ENCODE results near the gene VAC14.

Gene VAC14

GRCh38 chr16:70753694-70754325 is 47.1 kb downstream of the VAC14 start:
- peaks cover 8% of the 10 kb centered on the region for H3K4me1 ChIP-seq (ENCODE audit: control insufficient read depth, insufficient read depth, low read length)
- H3K9ac ChIP-seq (ENCODE audit: low read length) = no peak overlapping the region

GRCh38 chr16:70753228-70753627 is 47.7 kb downstream of the VAC14 start:
- Histone ChIP-seq H3K4me1 (ENCODE audit: control insufficient read depth, insufficient read depth, low read length) (peaks cover 8% of the 10 kb centered on the region), H3K4me3 (ENCODE audit: low read length) (no peak overlapping the region), H3K27ac (ENCODE audit: low read depth, low read length) (no peak overlapping the region), H3K27me3 (ENCODE audit: control insufficient read depth, insufficient read depth, low read length) (no peaks in the 10 kb centered on the region), H3K9ac (ENCODE audit: low read length) (no peak overlapping the region), H3K36me3 (ENCODE audit: control insufficient read depth, insufficient read depth, low read length) (peaks cover 3% of the 10 kb centered on the region)

More at GRCh38 chr16:70753694-70754325, 47.1 kb downstream of the VAC14 start:
- Histone ChIP-seq H3K27ac (ENCODE audit: low read depth, low read length) (no peak overlapping the region), H3K27me3 (ENCODE audit: control insufficient read depth, insufficient read depth, low read length) (no peaks in the 10 kb centered on the region), H3K4me3 (ENCODE audit: low read length) (no peak overlapping the region), H3K36me3 (ENCODE audit: control insufficient read depth, insufficient read depth, low read length) (peaks cover 3% of the 10 kb centered on the region)

GRCh38 chr16:70752426-70752825 is 48.5 kb downstream of the VAC14 start:
- no peaks in the 10 kb centered on the region for H3K27me3 ChIP-seq (ENCODE audit: control insufficient read depth, insufficient read depth, low read length)
- H3K9ac ChIP-seq (ENCODE audit: low read length) = no peak overlapping the region
- H3K4me1 ChIP-seq (ENCODE audit: control insufficient read depth, insufficient read depth, low read length) = peaks cover 8% of the 10 kb centered on the region
- peaks cover 3% of the 10 kb centered on the region for H3K36me3 ChIP-seq (ENCODE audit: control insufficient read depth, insufficient read depth, low read length)
- H3K27ac ChIP-seq (ENCODE audit: low read depth, low read length) = no peak overlapping the region
- H3K4me3 ChIP-seq (ENCODE audit: low read length) = no peak overlapping the region

- H3K4me3 ChIP-seq (ENCODE audit: low read length) = no peak overlapping the region
- no peaks in the 10 kb centered on the region for H3K27me3 ChIP-seq (ENCODE audit: control insufficient read depth, insufficient read depth, low read length)
- H3K36me3 ChIP-seq (ENCODE audit: control insufficient read depth, insufficient read depth, low read length) = peaks cover 3% of the 10 kb centered on the region
- no peak overlapping the region for H3K9ac ChIP-seq (ENCODE audit: low read length)
- H3K4me1 ChIP-seq (ENCODE audit: control insufficient read depth, insufficient read depth, low read length) = peaks cover 14% of the 10 kb centered on the region
- peak overlapping the region; percentile 16 for H3K27ac ChIP-seq (ENCODE audit: low read depth, low read length)
These were observed 49.4 kb downstream of the VAC14 start for GRCh38 chr16:70751593-70751992.

GRCh38 chr16:70750893-70751467 is 50.0 kb downstream of the VAC14 start:
- Histone ChIP-seq H3K36me3 (ENCODE audit: control insufficient read depth, insufficient read depth, low read length) (peaks cover 2% of the 10 kb centered on the region), H3K4me1 (ENCODE audit: control insufficient read depth, insufficient read depth, low read length) (peaks cover 20% of the 10 kb centered on the region), H3K4me3 (ENCODE audit: low read length) (no peak overlapping the region), H3K27ac (ENCODE audit: low read depth, low read length) (peak overlapping the region; percentile 63), H3K9ac (ENCODE audit: low read length) (no peak overlapping the region), H3K27me3 (ENCODE audit: control insufficient read depth, insufficient read depth, low read length) (no peaks in the 10 kb centered on the region)

GRCh38 chr16:70749681-70750601 is 51.0 kb downstream of the VAC14 start:
- H3K4me3 ChIP-seq (ENCODE audit: low read length) = no peak overlapping the region
- H3K27ac ChIP-seq (ENCODE audit: low read depth, low read length) = peak overlapping the region; percentile 63
- peaks cover 25% of the 10 kb centered on the region for H3K4me1 ChIP-seq (ENCODE audit: control insufficient read depth, insufficient read depth, low read length)
- H3K9ac ChIP-seq (ENCODE audit: low read length) = no peak overlapping the region
- no peaks in the 10 kb centered on the region for H3K36me3 ChIP-seq (ENCODE audit: control insufficient read depth, insufficient read depth, low read length)
- H3K27me3 ChIP-seq (ENCODE audit: control insufficient read depth, insufficient read depth, low read length) = no peaks in the 10 kb centered on the region

GRCh38 chr16:70749006-70749678 is 51.8 kb downstream of the VAC14 start:
- Histone ChIP-seq H3K4me3 (ENCODE audit: low read length) (no peak overlapping the region), H3K27me3 (ENCODE audit: control insufficient read depth, insufficient read depth, low read length) (no peaks in the 10 kb centered on the region), H3K4me1 (ENCODE audit: control insufficient read depth, insufficient read depth, low read length) (peaks cover 25% of the 10 kb centered on the region), H3K9ac (ENCODE audit: low read length) (no peak overlapping the region), H3K27ac (ENCODE audit: low read depth, low read length) (peak overlapping the region; percentile 63), H3K36me3 (ENCODE audit: control insufficient read depth, insufficient read depth, low read length) (no peaks in the 10 kb centered on the region)

- Histone ChIP-seq H3K4me3 (ENCODE audit: low read length) (no peak overlapping the region), H3K27me3 (ENCODE audit: control insufficient read depth, insufficient read depth, low read length) (no peaks in the 10 kb centered on the region), H3K9ac (ENCODE audit: low read length) (no peak overlapping the region), H3K27ac (ENCODE audit: low read depth, low read length) (peak overlapping the region; percentile 28), H3K4me1 (ENCODE audit: control insufficient read depth, insufficient read depth, low read length) (peaks cover 27% of the 10 kb centered on the region), H3K36me3 (ENCODE audit: control insufficient read depth, insufficient read depth, low read length) (no peaks in the 10 kb centered on the region)
These were observed 53.0 kb downstream of the VAC14 start for GRCh38 chr16:70747703-70748631.

GRCh38 chr16:70746708-70747424 is 54.1 kb downstream of the VAC14 start:
- Histone ChIP-seq H3K36me3 (ENCODE audit: control insufficient read depth, insufficient read depth, low read length) (no peaks in the 10 kb centered on the region), H3K27ac (ENCODE audit: low read depth, low read length) (peak overlapping the region; percentile 77), H3K4me1 (ENCODE audit: control insufficient read depth, insufficient read depth, low read length) (peaks cover 27% of the 10 kb centered on the region), H3K27me3 (ENCODE audit: control insufficient read depth, insufficient read depth, low read length) (no peaks in the 10 kb centered on the region), H3K9ac (ENCODE audit: low read length) (no peak overlapping the region), H3K4me3 (ENCODE audit: low read length) (no peak overlapping the region)

- no peak overlapping the region for H3K9ac ChIP-seq (ENCODE audit: low read length)
- peaks cover 23% of the 10 kb centered on the region for H3K4me1 ChIP-seq (ENCODE audit: control insufficient read depth, insufficient read depth, low read length)
These were observed 54.8 kb downstream of the VAC14 start for GRCh38 chr16:70746040-70746707.

More at GRCh38 chr16:70746040-70746707, 54.8 kb downstream of the VAC14 start:
- Histone ChIP-seq H3K36me3 (ENCODE audit: control insufficient read depth, insufficient read depth, low read length) (no peaks in the 10 kb centered on the region), H3K27ac (ENCODE audit: low read depth, low read length) (peak overlapping the region; percentile 77), H3K27me3 (ENCODE audit: control insufficient read depth, insufficient read depth, low read length) (no peaks in the 10 kb centered on the region), H3K4me3 (ENCODE audit: low read length) (no peak overlapping the region)

All from rectal smooth muscle tissue (tissue), 1 donor.